Measurements from ENCODE around the gene SPTAN1.

SPTAN1 gene

GRCh38 chr9:128607642-128608350 lies 55.4 kb downstream of the SPTAN1 start:
- no peak for FAIRE-seq

GRCh38 chr9:128610897-128611296 lies 58.5 kb downstream of the SPTAN1 start:
- no peak for FAIRE-seq

GRCh38 chr9:128611600-128612394 lies 59.4 kb downstream of the SPTAN1 start:
- no peak for FAIRE-seq

GRCh38 chr9:128614728-128615127 lies 62.3 kb downstream of the SPTAN1 start:
- no peak for FAIRE-seq

GRCh38 chr9:128615571-128615970 lies 63.2 kb downstream of the SPTAN1 start:
- FAIRE-seq: no peak

- FAIRE-seq: no peak
These were observed 65.6 kb downstream of the SPTAN1 start for GRCh38 chr9:128617943-128618342.

GRCh38 chr9:128619127-128619526 lies 66.7 kb downstream of the SPTAN1 start:
- no peak for FAIRE-seq

- FAIRE-seq: no peak
These were observed 67.4 kb downstream of the SPTAN1 start for GRCh38 chr9:128619779-128620178.

GRCh38 chr9:128621730-128622455 lies 69.5 kb downstream of the SPTAN1 start:
- no peak for FAIRE-seq

GRCh38 chr9:128624566-128624965 lies 72.2 kb downstream of the SPTAN1 start:
- no peak for FAIRE-seq

GRCh38 chr9:128625391-128626146 lies 73.2 kb downstream of the SPTAN1 start:
- no peak for FAIRE-seq

- FAIRE-seq: no peak
These were observed 73.8 kb downstream of the SPTAN1 start for GRCh38 chr9:128626181-128626580.

GRCh38 chr9:128627127-128627715 lies 74.8 kb downstream of the SPTAN1 start:
- FAIRE-seq: no peak

GRCh38 chr9:128627906-128628305 lies 75.5 kb downstream of the SPTAN1 start:
- FAIRE-seq: no peak

- FAIRE-seq: no peak
These were observed 76.2 kb downstream of the SPTAN1 start for GRCh38 chr9:128628471-128629048.

GRCh38 chr9:128629136-128629535 lies 76.7 kb downstream of the SPTAN1 start:
- no peak for FAIRE-seq

GRCh38 chr9:128629852-128630545 lies 77.6 kb downstream of the SPTAN1 start:
- FAIRE-seq: no peak

- no peak for FAIRE-seq
These were observed 79.2 kb downstream of the SPTAN1 start for GRCh38 chr9:128631636-128632035.

- no peak for FAIRE-seq
These were observed 79.7 kb downstream of the SPTAN1 start for GRCh38 chr9:128632066-128632465.

- no peak for FAIRE-seq
These were observed 80.1 kb downstream of the SPTAN1 start for GRCh38 chr9:128632486-128632885.

- FAIRE-seq: no peak
These were observed 80.7 kb downstream of the SPTAN1 start for GRCh38 chr9:128633057-128633456.
